Pancreas (tissue), 10 donors: ENCODE results near the gene CGB5. TPM values are rescaled to one million over a fixed set of nuclear protein-coding genes. Genes with fewer than 3 reads are reported as not detected.
"Not testable (repeated sequence)": the region's sequence is repeated elsewhere in the genome, so short reads cannot be mapped to it uniquely, and the experiment has no call there.

ENCODE experiments used
- ATAC-seq, 4 donors: fragments of 200-7000 bp; cut with Tn5 transposase; one replicate each; pipeline versions ENCODE4 v1.8.0 to v1.9.1; 2020; ENCODE audit warnings: mild to moderate bottlenecking in 4 of 4, moderate library complexity in 4 of 4
- DNase-seq, 6 donors: peaks; one replicate each; pipeline ENCODE4 v3.0.0-alpha.2; 2020
- FAIRE-seq: peaks from 2 replicates; lab custom pipeline; 2012; peaks lifted over from hg19 to GRCh38; lab: Jason Lieb, UNC
- H3K27ac ChIP-seq, 4 donors: fragments of 200-600 bp; sonication (generic); 1 replicate in 3 of 4; 2 replicates in 1 of 4; pipeline versions ENCODE4 v1.5.0 to v1.8.0; 2020
- H3K27me3 ChIP-seq, 4 donors: fragments of 200-600 bp; one replicate each; pipeline ENCODE4 v1.8.0; 2021
- H3K36me3 ChIP-seq, 3 donors: fragments of 200-600 bp; sonication (generic) in 1 of 3; one replicate each; pipeline versions ENCODE4 v1.5.0 to v1.8.0; 2020 to 2021
- H3K4me1 ChIP-seq, 3 donors: fragments of 200-600 bp; one replicate each; pipeline ENCODE4 v1.8.0; 2021
- H3K4me3 ChIP-seq, 4 donors: fragments of 200-600 bp; sonication (generic) in 2 of 4; one replicate each; pipeline versions ENCODE4 v1.5.0 to v1.8.0; 2020 to 2021
- H3K9me3 ChIP-seq, 4 donors: fragments of 200-600 bp; one replicate each; pipeline ENCODE4 v1.8.0; 2021
- CTCF ChIP-seq, 4 donors: fragments of 200-600 bp; sonication (generic) in 3 of 4; IDR thresholded peaks; one replicate each; pipeline versions ENCODE4 v1.5.0 to v1.8.0; 2021; ENCODE audit warnings: antibody characterized with exemption in 4 of 4
- WGBS, 2 donors: extraction: QIAGEN DNeasy Blood & Tissue Kit; methylation state at CpG; one replicate each; pipeline ENCODE4 v1.1.7; 2013; 5-methylcytosine and 5-hydroxymethylcytosine counted together
- intact Hi-C, 3 donors: fragments of 100-400 bp; cut with DNase I; formaldehyde crosslinking; loops; one replicate each; pipeline versions ENCODE4 v1.11.1 to v1.14.2; 2022
- polyA plus RNA-seq, 2 donors: library from polyadenylated mRNA; stranded (reverse); fragments of 200-250 nt; gene quantifications; one replicate each; pipeline ENCODE4 v1.2.3, GENCODE V29; 2013
- total RNA-seq, 6 donors: library from RNA; stranded (reverse); fragmentation: NEBNext Ultra II Directional in 4 of 6; extraction: Animal tissue kit (Norgen Biotek cat#: 25700) in 4 of 6; gene quantifications; one replicate each; pipeline versions ENCODE4 v1.2.1 to v1.2.4, GENCODE V29; 2021 to 2023
- donor health status: healthy with polysubstance abuse.
- donor health status: DM: no; HTN: no; CAD: no; lungs with moderate emphysema.
- donor health status: DM: no; HTN: no; CAD: no.
- donor health status: control.
- donor health status: control.
- donor health status: Bipolar disorder and iron deficiency.
- donor health status: DM: yes; HTN: yes; CAD: no.
- donor health status: DM: no; HTN: no; CAD: no.
- donor health status: DM: no; HTN: no; CAD: no.
- donor health status: DM: yes; HTN: yes; CAD: no.

The CGB5 gene
- total and polyA plus RNA-seq, 8 donors = not detected

- 64 to 65% methylated on average over 24 of the region's 24 CpGs for WGBS, 2 donors
- H3K36me3 ChIP-seq, H3K4me1 ChIP-seq, H3K27me3 ChIP-seq, intact Hi-C loops, FAIRE-seq, H3K4me3 ChIP-seq, DNase-seq, H3K9me3 ChIP-seq, H3K27ac ChIP-seq, ATAC-seq: not testable (repeated sequence)
These were observed 6.9 kb downstream of the CGB5 start for GRCh38 chr19:49050376-49051033.

- intact Hi-C loops = no loop called here
- H3K9me3 ChIP-seq = no peaks in the 10 kb centered on the region
- no peaks in the 10 kb centered on the region for H3K36me3 ChIP-seq
- H3K4me1 ChIP-seq = peaks cover 0 to 5% (median 0%) of the 10 kb centered on the region in 3 donors
- no peaks in the 10 kb centered on the region for H3K27me3 ChIP-seq
- 1% methylated on average over 61 to 63 of the region's 63 CpGs for WGBS, 2 donors
- no peak for TF ChIP-seq CTCF (IDR thresholded peaks at IDR 0.05)
- DNase-seq = peak; percentile 36 to 87 (median 61)
- FAIRE-seq = no peak
- peak; percentile 78 to 93 (median 88) for ATAC-seq
- no peak overlapping the region for H3K27ac ChIP-seq
- peak overlapping the region; percentile 26 to 67 (median 44) for H3K4me3 ChIP-seq
These were observed 12.7 kb downstream of the CGB5 start for GRCh38 chr19:49056101-49056901.

GRCh38 chr19:49056902-49057596 is 13.4 kb downstream of the CGB5 start:
- H3K36me3 ChIP-seq, H3K27me3 ChIP-seq, intact Hi-C loops, H3K4me1 ChIP-seq, FAIRE-seq, H3K9me3 ChIP-seq, H3K27ac ChIP-seq: not testable (repeated sequence)
- ATAC-seq = peak; percentile 11 to 44 (median 28)
- peak in 1 of 6 donors; percentile 47 for DNase-seq
- 6 to 8% methylated on average over 33 to 34 of the region's 34 CpGs for WGBS, 2 donors
- peak overlapping the region in 3 of 4 donors; percentile 26 to 67 (median 47) for H3K4me3 ChIP-seq

- ATAC-seq (peak; percentile 80 to 85 (median 85)), DNase-seq (peak; percentile 64 to 89 (median 82)), FAIRE-seq (no peak)
- Histone ChIP-seq H3K27ac (no peak within 1 kb of the TSS), H3K4me3 (peak within 1 kb of the TSS in 3 of 4 donors; percentile 26 to 67 (median 47)), H3K9me3 (no peaks in the 10 kb centered on the region), H3K4me1 (peaks cover 0 to 5% (median 0%) of the 10 kb centered on the region in 3 donors), H3K36me3 (no peaks in the 10 kb centered on the region), H3K27me3 (no peaks in the 10 kb centered on the region)
- intact Hi-C loops = no loop called here
- WGBS, 2 donors = 2 to 4% methylated on average over 32 to 38 of the region's 38 CpGs
- no peak for TF ChIP-seq CTCF (IDR thresholded peaks at IDR 0.05)
These were observed 14.1 kb downstream of the CGB5 start, which contains the start of gene CGB7 for GRCh38 chr19:49057636-49058234. Gene CGB7 (minus strand): TSS chr19:49057749. CDS start chr19:49055375, 2,374 bp downstream.

- Histone ChIP-seq H3K27ac (no peak overlapping the region), H3K4me1 (peaks cover 0 to 5% (median 0%) of the 10 kb centered on the region in 3 donors), H3K27me3 (no peaks in the 10 kb centered on the region), H3K36me3 (no peaks in the 10 kb centered on the region), H3K9me3 (no peaks in the 10 kb centered on the region), H3K4me3 (no peak overlapping the region)
- ATAC-seq = no peak
- 42 to 43% methylated on average over 10 of the region's 10 CpGs for WGBS, 2 donors
- peak in 1 of 6 donors; percentile 47 for DNase-seq
- FAIRE-seq = no peak
- TF ChIP-seq CTCF (IDR thresholded peaks at IDR 0.05) = no peak
- intact Hi-C loops = no loop called here
These were observed 14.9 kb downstream of the CGB5 start for GRCh38 chr19:49058562-49058961.
